Activated CD4-positive, alpha-beta T cell treated with anti-CD3 and anti-CD28 coated beads for 1 hour (primary cell): Measurements from ENCODE around the gene ATP8B2.
"Not testable (repeated sequence)": the region's sequence is repeated elsewhere in the genome, so short reads cannot be mapped to it uniquely, and the experiment has no call there.

Source experiments
- DNase-seq: peaks from one replicate; pipeline ENCODE4 v3.0.0-alpha.2; 2020

Gene ATP8B2

GRCh38 chr1:154348429-154349076, 23.2 kb downstream of the ATP8B2 start:
- no peak for DNase-seq

GRCh38 chr1:154349121-154349520, 23.8 kb downstream of the ATP8B2 start:
- DNase-seq, result no peak

- DNase-seq, result no peak
Observed at GRCh38 chr1:154350383-154350782, 25.1 kb downstream of the ATP8B2 start.

GRCh38 chr1:154351363-154352068, 26.2 kb downstream of the ATP8B2 start:
- DNase-seq, result no peak

- DNase-seq, result no peak
Observed at GRCh38 chr1:154352245-154352580, 26.9 kb downstream of the ATP8B2 start.

GRCh38 chr1:154352581-154353459, 27.5 kb downstream of the ATP8B2 start:
- peak; percentile 28 for DNase-seq

- DNase-seq, result no peak
Observed at GRCh38 chr1:154353460-154353904, 28.2 kb downstream of the ATP8B2 start.

GRCh38 chr1:154353966-154354365, 28.6 kb downstream of the ATP8B2 start:
- no peak for DNase-seq

GRCh38 chr1:154358519-154358918, 33.2 kb downstream of the ATP8B2 start:
- DNase-seq, result no peak

GRCh38 chr1:154360288-154360687, 35.0 kb downstream of the ATP8B2 start:
- DNase-seq, result no peak

GRCh38 chr1:154360881-154361280, 35.6 kb downstream of the ATP8B2 start:
- not testable (repeated sequence) for DNase-seq

- no peak for DNase-seq
Observed at GRCh38 chr1:154361357-154361756, 36.0 kb downstream of the ATP8B2 start.

- no peak for DNase-seq
Observed at GRCh38 chr1:154371436-154371835, 46.1 kb downstream of the ATP8B2 start.

- not testable (repeated sequence) for DNase-seq
Observed at GRCh38 chr1:154373777-154374357, 48.5 kb downstream of the ATP8B2 start.

GRCh38 chr1:154379301-154379700, 54.0 kb downstream of the ATP8B2 start:
- no peak for DNase-seq

GRCh38 chr1:154384650-154385489, 59.5 kb downstream of the ATP8B2 start:
- DNase-seq, result no peak

- peak; percentile 57 for DNase-seq
Observed at GRCh38 chr1:154386643-154387352, 61.5 kb downstream of the ATP8B2 start.

- no peak for DNase-seq
Observed at GRCh38 chr1:154391086-154391770, 65.9 kb downstream of the ATP8B2 start.

GRCh38 chr1:154398141-154398540, 72.8 kb downstream of the ATP8B2 start:
- no peak for DNase-seq

GRCh38 chr1:154398678-154399077, 73.4 kb downstream of the ATP8B2 start:
- no peak for DNase-seq

- no peak for DNase-seq
Observed at GRCh38 chr1:154400381-154400801, 75.1 kb downstream of the ATP8B2 start.
